Thyroid gland (tissue), 4 donors: ENCODE data around the gene RNU1-1. TPM values are rescaled to one million over a fixed set of nuclear protein-coding genes. Genes with fewer than 3 reads are reported as not detected.
"Not testable (repeated sequence)": the region's sequence is repeated elsewhere in the genome, so short reads cannot be mapped to it uniquely, and the experiment has no call there.

Experiments
- DNase-seq, 2 donors: peaks; one replicate each; pipeline ENCODE4 v3.0.0-alpha.2; 2019
- H3K27ac ChIP-seq, 3 donors: fragments of 200-600 bp; sonication (generic); 1 replicate in 2 of 3; 2 replicates in 1 of 3; pipeline ENCODE4 v1.5.1; 2016 to 2019; ENCODE audit warnings: mild to moderate bottlenecking in 1 of 3, moderate library complexity in 1 of 3
- H3K27me3 ChIP-seq: fragments of 200-600 bp; sonication (generic); one replicate; pipeline ENCODE4 v1.5.1; 2019
- H3K36me3 ChIP-seq, 2 donors: fragments of 200-600 bp; sonication (generic); one replicate each; pipeline ENCODE4 v1.5.1; 2016 to 2019
- H3K4me1 ChIP-seq, 2 donors: fragments of 200-600 bp; sonication (generic); one replicate each; pipeline ENCODE4 v1.5.1; 2017 to 2019
- H3K4me3 ChIP-seq, 3 donors: fragments of 200-600 bp; sonication (generic); replicated peaks in 1 of 3; 1 replicate in 2 of 3; 2 replicates in 1 of 3; pipeline ENCODE4 v1.5.1; 2016; ENCODE audit warnings: mild to moderate bottlenecking in 1 of 3
- H3K9me3 ChIP-seq: fragments of 200-600 bp; sonication (generic); one replicate; pipeline ENCODE4 v1.5.1; 2017
- CTCF ChIP-seq, 6 experiments: fragments of 200-600 bp in 3 of 6; fragments of 450-650 bp in 3 of 6; sonication (generic) in 3 of 6; IDR thresholded peaks; one replicate each; pipeline ENCODE4 v1.5.1; 2016 to 2019; ENCODE audit warnings: antibody characterized with exemption in 6 of 6, mild to moderate bottlenecking in 2 of 6, inconsistent platforms in 1 of 6, moderate library complexity in 1 of 6
- POLR2A ChIP-seq, 2 donors: fragments of 450-650 bp; IDR thresholded peaks; one replicate each; pipeline ENCODE4 v1.6.1; 2017; ENCODE audit warnings: antibody characterized with exemption in 2 of 2, mild to moderate bottlenecking in 2 of 2, moderate library complexity in 1 of 2
- WGBS, 2 donors: methylation state at CpG; one replicate each; pipeline ENCODE4 v1.1.5; 2017; 5-methylcytosine and 5-hydroxymethylcytosine counted together
- intact Hi-C: fragments of 100-400 bp; cut with DNase I; formaldehyde crosslinking; loops from one replicate; pipeline ENCODE4 v1.15.1; 2023
- total RNA-seq, 4 donors: library from RNA; depleted of rRNA; stranded (reverse); fragments of >200 nt; gene quantifications; one replicate each; pipeline ENCODE4 v1.2.3, GENCODE V29; 2016

RNU1-1 gene
- total RNA-seq, 4 donors from 2014 or later, result under 0.01 TPM

- DNase-seq, result no peak
- Histone ChIP-seq H3K9me3 (no peaks in the 10 kb centered on the region), H3K27me3 (no peaks in the 10 kb centered on the region), H3K4me1 (no peaks in the 10 kb centered on the region), H3K4me3 (no peak overlapping the region), H3K36me3 (peaks cover 0 to 4% of the 10 kb centered on the region in 2 donors), H3K27ac (no peak overlapping the region)
- intact Hi-C loops, result loop anchor here (10.0 kb wide), 1 partner anchor 46 kb away; the partner anchor contains the start of gene NECAP2
- WGBS, 2 donors, result 85 to 88% methylated on average over 9 of the region's 9 CpGs
- no peak for TF ChIP-seq CTCF (IDR thresholded peaks at IDR 0.05)
- TF ChIP-seq POLR2A (IDR thresholded peaks at IDR 0.05), result no peak
Observed at GRCh38 chr1:16491056-16491675, 22.9 kb downstream of the RNU1-1 start.

- H3K4me1 ChIP-seq, intact Hi-C loops, DNase-seq, H3K9me3 ChIP-seq, H3K27me3 ChIP-seq, H3K4me3 ChIP-seq, H3K27ac ChIP-seq: not testable (repeated sequence)
- peaks cover 10 to 21% of the 10 kb centered on the region in 2 donors for H3K36me3 ChIP-seq
- WGBS, 2 donors, result 90 to 94% methylated on average over 9 of the region's 9 CpGs
Observed at GRCh38 chr1:16489195-16489880, 24.7 kb downstream of the RNU1-1 start.

GRCh38 chr1:16487011-16487410, 27.1 kb downstream of the RNU1-1 start:
- H3K4me1 ChIP-seq, result not testable (repeated sequence)

GRCh38 chr1:16486316-16486715, 27.8 kb downstream of the RNU1-1 start:
- intact Hi-C loops, H3K4me1 ChIP-seq, DNase-seq, H3K27ac ChIP-seq, H3K4me3 ChIP-seq, H3K27me3 ChIP-seq, H3K9me3 ChIP-seq: not testable (repeated sequence)
- 90 to 92% methylated on average over 8 of the region's 8 CpGs for WGBS, 2 donors
- H3K36me3 ChIP-seq, result peaks cover 10 to 25% of the 10 kb centered on the region in 2 donors

More at GRCh38 chr1:16487011-16487410, 27.1 kb downstream of the RNU1-1 start:
- peaks cover 10 to 25% of the 10 kb centered on the region in 2 donors for H3K36me3 ChIP-seq
- H3K27ac ChIP-seq, H3K4me3 ChIP-seq, H3K9me3 ChIP-seq, H3K27me3 ChIP-seq, DNase-seq, intact Hi-C loops: not testable (repeated sequence)

- Histone ChIP-seq H3K27me3 (no peaks in the 10 kb centered on the region), H3K9me3 (no peaks in the 10 kb centered on the region), H3K27ac (no peak overlapping the region), H3K4me3 (no peak overlapping the region), H3K36me3 (peaks cover 10 to 31% of the 10 kb centered on the region in 2 donors), H3K4me1 (no peaks in the 10 kb centered on the region)
- DNase-seq, result no peak
- intact Hi-C loops, result no loop called here
- 85 to 96% methylated on average over 2 to 6 of the region's 6 CpGs for WGBS, 2 donors
- no peak for TF ChIP-seq CTCF (IDR thresholded peaks at IDR 0.05)
- TF ChIP-seq POLR2A (IDR thresholded peaks at IDR 0.05), result no peak
Observed at GRCh38 chr1:16484931-16485330, 29.2 kb downstream of the RNU1-1 start.

- DNase-seq, result no peak
- H3K4me3 ChIP-seq, result no peak overlapping the region
- no peak overlapping the region for H3K27ac ChIP-seq
- WGBS, 2 donors, result 97% methylated on average over 7 of the region's 8 CpGs; no CpG with 5 or more reads in 1 of the 2 donors
- peaks cover 10 to 32% of the 10 kb centered on the region in 2 donors for H3K36me3 ChIP-seq
- H3K27me3 ChIP-seq, result no peaks in the 10 kb centered on the region
- TF ChIP-seq POLR2A (IDR thresholded peaks at IDR 0.05) (no peak), CTCF (IDR thresholded peaks at IDR 0.05) (no peak)
- no peaks in the 10 kb centered on the region for H3K9me3 ChIP-seq
- no peaks in the 10 kb centered on the region for H3K4me1 ChIP-seq
- intact Hi-C loops, result no loop called here
Observed at GRCh38 chr1:16484501-16484835, 29.6 kb downstream of the RNU1-1 start.

GRCh38 chr1:16483639-16484500, 30.2 kb downstream of the RNU1-1 start:
- peaks cover 10 to 32% of the 10 kb centered on the region in 2 donors for H3K36me3 ChIP-seq
- intact Hi-C loops, H3K9me3 ChIP-seq, H3K27ac ChIP-seq, H3K4me1 ChIP-seq, H3K27me3 ChIP-seq, H3K4me3 ChIP-seq, DNase-seq: not testable (repeated sequence)
- 85 to 90% methylated on average over 24 to 30 of the region's 45 CpGs for WGBS, 2 donors

GRCh38 chr1:16483146-16483545, 30.9 kb downstream of the RNU1-1 start:
- H3K27ac ChIP-seq, H3K4me3 ChIP-seq, DNase-seq, H3K9me3 ChIP-seq, H3K4me1 ChIP-seq, H3K27me3 ChIP-seq, intact Hi-C loops: not testable (repeated sequence)
- WGBS, 2 donors, result 96 to 98% methylated on average over 21 to 26 of the region's 26 CpGs
- peaks cover 10 to 32% of the 10 kb centered on the region in 2 donors for H3K36me3 ChIP-seq
